Hepatocyte (in vitro differentiated cells): ENCODE data around the gene MEIS1.

Experiments
- EZH2 ChIP-seq: fragments of 200-600 bp; sonication (generic); IDR thresholded peaks from 2 replicates; pipeline ENCODE4 v1.6.1; 2016; ENCODE audit warnings: antibody characterized with exemption, mild to moderate bottlenecking, borderline replicate concordance
- EZH2phosphoT487 ChIP-seq: fragments of 200-600 bp; sonication (generic); IDR thresholded peaks from one replicate; pipeline ENCODE4 v1.6.1; 2018; ENCODE audit warnings: antibody characterized with exemption, mild to moderate bottlenecking, low read depth, moderate library complexity; ENCODE audit not compliant: unreplicated experiment, severe bottlenecking
- TF ChIP-seq, protein P1 (sequence below): fragments of 200-600 bp; sonication (generic); IDR thresholded peaks from 2 replicates; pipeline ENCODE4 v1.5.1; 2016; ENCODE audit warnings: antibody characterized with exemption, mild to moderate bottlenecking; ENCODE audit not compliant: poor library complexity

DNA sequence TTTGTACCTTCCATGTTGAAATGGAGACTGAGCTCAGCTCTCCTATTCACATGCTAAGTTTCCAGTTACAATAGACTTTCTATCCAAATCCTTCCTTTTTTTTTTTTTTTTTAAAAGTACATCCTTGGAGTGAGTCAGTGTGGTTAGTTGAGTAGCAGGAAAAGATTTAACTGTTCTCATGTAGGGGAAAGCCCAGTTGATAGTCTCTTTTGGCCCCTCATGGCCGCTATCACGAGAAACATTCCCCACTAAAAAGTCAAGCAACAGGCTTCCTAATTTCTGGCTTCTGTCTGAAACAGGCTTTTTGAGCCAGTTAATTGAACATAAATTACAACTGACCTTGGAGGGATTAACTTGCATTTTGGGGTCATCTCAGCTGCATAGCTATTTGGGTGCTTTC, 161.3 kb downstream of the MEIS1 start:
- no peak for TF ChIP-seq EZH2phosphoT487
- TF ChIP-seq, protein P1, sequence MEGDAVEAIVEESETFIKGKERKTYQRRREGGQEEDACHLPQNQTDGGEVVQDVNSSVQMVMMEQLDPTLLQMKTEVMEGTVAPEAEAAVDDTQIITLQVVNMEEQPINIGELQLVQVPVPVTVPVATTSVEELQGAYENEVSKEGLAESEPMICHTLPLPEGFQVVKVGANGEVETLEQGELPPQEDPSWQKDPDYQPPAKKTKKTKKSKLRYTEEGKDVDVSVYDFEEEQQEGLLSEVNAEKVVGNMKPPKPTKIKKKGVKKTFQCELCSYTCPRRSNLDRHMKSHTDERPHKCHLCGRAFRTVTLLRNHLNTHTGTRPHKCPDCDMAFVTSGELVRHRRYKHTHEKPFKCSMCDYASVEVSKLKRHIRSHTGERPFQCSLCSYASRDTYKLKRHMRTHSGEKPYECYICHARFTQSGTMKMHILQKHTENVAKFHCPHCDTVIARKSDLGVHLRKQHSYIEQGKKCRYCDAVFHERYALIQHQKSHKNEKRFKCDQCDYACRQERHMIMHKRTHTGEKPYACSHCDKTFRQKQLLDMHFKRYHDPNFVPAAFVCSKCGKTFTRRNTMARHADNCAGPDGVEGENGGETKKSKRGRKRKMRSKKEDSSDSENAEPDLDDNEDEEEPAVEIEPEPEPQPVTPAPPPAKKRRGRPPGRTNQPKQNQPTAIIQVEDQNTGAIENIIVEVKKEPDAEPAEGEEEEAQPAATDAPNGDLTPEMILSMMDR = no peak
- no peak for TF ChIP-seq EZH2
